Calu3 (cell line): Measurements from ENCODE around the gene DCAF12L1. TPM values are rescaled to one million over a fixed set of nuclear protein-coding genes. Genes with fewer than 3 reads are reported as not detected.

ENCODE experiments used
- Bru-seq: library from RNA; stranded (reverse); fragments of 400-500 nt; gene quantifications from one replicate; lab custom pipeline; 2021; lab: Mats Ljungman, UMichigan
- BruChase-seq, 2 experiments: library from RNA; stranded (reverse); fragments of 400-500 nt; gene quantifications; one replicate each; lab custom pipeline; 2021; lab: Mats Ljungman, UMichigan
- BruUV-seq: library from RNA; stranded (reverse); fragments of 400-500 nt; replicated peaks from 2 replicates; lab custom pipeline; 2021; lab: Mats Ljungman, UMichigan
- CTCF ChIA-PET: fragments of 300-600 bp; sonication (Branson Sonifier 250); formaldehyde crosslinking; loops from one replicate; lab custom pipeline; 2022; ENCODE audit warnings: antibody characterized with exemption; lab: Charles Lee
- DNase-seq: peaks from one replicate; pipeline ENCODE4 v3.0.0; 2022
- H3K27ac Mint-ChIP-seq: one replicate; pipeline ENCODE4 v1.8.0; 2022; ENCODE audit warnings: mixed read lengths; ENCODE audit not compliant: unreplicated experiment
- H3K27me3 Mint-ChIP-seq: one replicate; pipeline ENCODE4 v1.8.0; 2022; ENCODE audit warnings: mixed read lengths; ENCODE audit not compliant: unreplicated experiment
- H3K36me3 Mint-ChIP-seq: one replicate; pipeline ENCODE4 v1.8.0; 2022; ENCODE audit warnings: mild to moderate bottlenecking, moderate library complexity, mixed read lengths; ENCODE audit not compliant: insufficient read depth, unreplicated experiment
- H3K4me1 Mint-ChIP-seq: one replicate; pipeline ENCODE4 v1.8.0; 2022; ENCODE audit warnings: mild to moderate bottlenecking, low read depth, mixed read lengths; ENCODE audit not compliant: unreplicated experiment
- H3K4me3 Mint-ChIP-seq: one replicate; pipeline ENCODE4 v1.8.0; 2022; ENCODE audit warnings: mild to moderate bottlenecking, low read depth, moderate library complexity, mixed read lengths; ENCODE audit not compliant: unreplicated experiment
- H3K9me3 Mint-ChIP-seq: one replicate; pipeline ENCODE4 v1.8.0; 2022; ENCODE audit warnings: low read depth, mixed read lengths; ENCODE audit not compliant: unreplicated experiment
- CTCF ChIP-seq: fragments of 200-600 bp; IDR thresholded peaks from one replicate; pipeline ENCODE4 v1.8.0; 2022; ENCODE audit warnings: antibody characterized with exemption; ENCODE audit not compliant: unreplicated experiment
- intact Hi-C: fragments of 100-400 bp; cut with micrococcal nuclease; formaldehyde crosslinking; loops from one replicate; pipeline ENCODE4 v1.10.0; 2022; ENCODE audit not compliant: unreplicated experiment
- long read RNA-seq: library from polyadenylated mRNA; stranded (forward); transcript quantifications from one replicate; pipeline ENCODE4 v2.0.0, GENCODE V29; 2022
- total RNA-seq: library from RNA; stranded (reverse); gene quantifications from 2 replicates; pipeline ENCODE4 v1.2.3, GENCODE V29; 2022

The DCAF12L1 gene
- total RNA-seq (not detected in 2 replicates), Bru-seq, nascent RNA (not detected), BruChase-seq, experiment 1, labeled RNA remaining after a 6-hour chase (not detected), BruChase-seq, experiment 2, labeled RNA remaining after a 2-hour chase (not detected)
- long read RNA-seq, result 0 reads

GRCh38 chrX:126552313-126553022 is at the start of gene DCAF12L1:
DCAF12L1 (minus strand) TSS chrX:126552814; CDS start chrX:126552608, 206 bp downstream.
- Mint-ChIP-seq H3K27me3 (no peaks in the 10 kb centered on the region), H3K27ac (no peak within 1 kb of the TSS), H3K9me3 (no peaks in the 10 kb centered on the region), H3K4me3 (no peak within 1 kb of the TSS), H3K4me1 (no peaks in the 10 kb centered on the region), H3K36me3 (no peaks in the 10 kb centered on the region)
- intact Hi-C loops, result no loop called here
- TF ChIP-seq CTCF, result no peak
- CTCF ChIA-PET, result no interaction called here
- BruUV-seq, result no TSS peak
- DNase-seq, result no peak

GRCh38 chrX:126580877-126581276 is 28.3 kb upstream of the DCAF12L1 start:
- H3K36me3 Mint-ChIP-seq, result no peaks in the 10 kb centered on the region
- BruUV-seq, result no TSS peak
- TF ChIP-seq CTCF, result no peak
- CTCF ChIA-PET, result no interaction called here
- no peak for DNase-seq
- H3K27me3 Mint-ChIP-seq, result no peaks in the 10 kb centered on the region
- no peak overlapping the region for H3K27ac Mint-ChIP-seq
- H3K4me1 Mint-ChIP-seq, result no peaks in the 10 kb centered on the region
- no peak overlapping the region for H3K4me3 Mint-ChIP-seq
- intact Hi-C loops, result no loop called here
- peaks cover 7% of the 10 kb centered on the region for H3K9me3 Mint-ChIP-seq

- Mint-ChIP-seq H3K27ac (no peak overlapping the region), H3K27me3 (no peaks in the 10 kb centered on the region), H3K4me3 (no peak overlapping the region), H3K4me1 (no peaks in the 10 kb centered on the region), H3K36me3 (no peaks in the 10 kb centered on the region), H3K9me3 (no peaks in the 10 kb centered on the region)
- no peak for DNase-seq
- intact Hi-C loops, result no loop called here
- no TSS peak for BruUV-seq
- CTCF ChIA-PET, result no interaction called here
- no peak for TF ChIP-seq CTCF
These were observed 23.3 kb upstream of the DCAF12L1 start for GRCh38 chrX:126575911-126576310.

- intact Hi-C loops, result no loop called here
- Mint-ChIP-seq H3K27me3 (no peaks in the 10 kb centered on the region), H3K9me3 (peaks cover 4% of the 10 kb centered on the region), H3K27ac (no peak overlapping the region), H3K4me3 (no peak overlapping the region), H3K36me3 (no peaks in the 10 kb centered on the region), H3K4me1 (no peaks in the 10 kb centered on the region)
- no peak for TF ChIP-seq CTCF
- CTCF ChIA-PET, result no interaction called here
- DNase-seq, result no peak
- no TSS peak for BruUV-seq
These were observed 4.5 kb upstream of the DCAF12L1 start for GRCh38 chrX:126557151-126557550.
